Left ventricle myocardium inferior (tissue), 1 donor: ENCODE data around the gene FKTN. TPM values are rescaled to one million over a fixed set of nuclear protein-coding genes. Genes with fewer than 3 reads are reported as not detected.
"Not testable (repeated sequence)": the region's sequence is repeated elsewhere in the genome, so short reads cannot be mapped to it uniquely, and the experiment has no call there.

Source experiments
- DNase-seq: peaks from one replicate; pipeline ENCODE4 v3.0.0-alpha.2; 2020
- H3K27ac ChIP-seq: fragments of 200-600 bp; replicated peaks from 2 replicates; pipeline ENCODE4 v1.8.0; 2021
- H3K27me3 ChIP-seq: fragments of 200-600 bp; 2 replicates; pipeline ENCODE4 v1.8.0; 2021; ENCODE audit warnings: low read depth
- H3K36me3 ChIP-seq: fragments of 200-600 bp; 2 replicates; pipeline ENCODE4 v1.8.0; 2021
- H3K4me1 ChIP-seq: fragments of 200-600 bp; 2 replicates; pipeline ENCODE4 v1.8.0; 2021
- H3K4me3 ChIP-seq: fragments of 200-600 bp; 2 replicates; pipeline ENCODE4 v1.8.0; 2021; ENCODE audit warnings: mild to moderate bottlenecking, moderate library complexity
- H3K9me3 ChIP-seq: fragments of 200-600 bp; replicated peaks from 2 replicates; pipeline ENCODE4 v1.8.0; 2021
- CTCF ChIP-seq: fragments of 200-600 bp; IDR thresholded peaks from 2 replicates; pipeline ENCODE4 v1.8.0; 2021; ENCODE audit warnings: antibody characterized with exemption, mild to moderate bottlenecking, borderline replicate concordance
- intact Hi-C: fragments of 100-400 bp; cut with micrococcal nuclease; formaldehyde crosslinking; loops from one replicate; pipeline ENCODE4 v1.11.0; 2022
- long read RNA-seq: library from polyadenylated mRNA; unstranded; transcript quantifications from one replicate; pipeline ENCODE4 v2.0.0, GENCODE V29; 2021
- total RNA-seq: library from RNA; stranded (reverse); fragmentation: NEBNext Ultra II Directional; extraction: Animal tissue kit (Norgen Biotek cat#: 25700); gene quantifications from one replicate; pipeline ENCODE4 v1.2.1, GENCODE V29; 2021
- donor health status: DM: no; HTN: yes; CAD: no; lungs with severe emphysema.

FKTN gene
- total RNA-seq: 9.7 TPM
- long read RNA-seq, full-length matches to known transcripts: 2 of 5 reads
- long read RNA-seq, partial matches to known transcripts: 0 of 5 reads
- long read RNA-seq, other reads (novel, unspliced or antisense): 3 of 5 reads

GRCh38 chr9:105557804-105558610 is at the start of gene FKTN:
Gene FKTN, plus strand, starts transcription at chr9:105558131. Its CDS starts 16,902 bp downstream, at chr9:105575033.
- DNase-seq: peak; percentile 93
- Histone ChIP-seq H3K4me1 (peaks cover 13% of the 10 kb centered on the region), H3K36me3 (peaks cover 2% of the 10 kb centered on the region), H3K9me3 (peaks cover 2% of the 10 kb centered on the region), H3K27me3 (no peaks in the 10 kb centered on the region), H3K27ac (peak within 1 kb of the TSS; percentile 82), H3K4me3 (peak within 1 kb of the TSS; percentile 84)
- intact Hi-C loops: no loop called here
- TF ChIP-seq CTCF: no peak

GRCh38 chr9:105508530-105508929 is 49.4 kb upstream of the FKTN start:
- Histone ChIP-seq H3K27me3 (no peaks in the 10 kb centered on the region), H3K4me3 (no peak overlapping the region), H3K27ac (no peak overlapping the region), H3K36me3 (peaks cover 12% of the 10 kb centered on the region), H3K9me3 (no peaks in the 10 kb centered on the region), H3K4me1 (no peaks in the 10 kb centered on the region)
- intact Hi-C loops: no loop called here
- no peak for DNase-seq
- no peak for TF ChIP-seq CTCF

GRCh38 chr9:105510024-105510423 is 47.9 kb upstream of the FKTN start:
- H3K4me1 ChIP-seq: no peaks in the 10 kb centered on the region
- H3K4me3 ChIP-seq: no peak overlapping the region
- H3K36me3 ChIP-seq: peaks cover 16% of the 10 kb centered on the region
- no peak overlapping the region for H3K27ac ChIP-seq
- no peak for TF ChIP-seq CTCF
- no peaks in the 10 kb centered on the region for H3K27me3 ChIP-seq
- no peaks in the 10 kb centered on the region for H3K9me3 ChIP-seq
- no peak for DNase-seq
- intact Hi-C loops: no loop called here

GRCh38 chr9:105511446-105511845 is 46.5 kb upstream of the FKTN start:
- peaks cover 30% of the 10 kb centered on the region for H3K36me3 ChIP-seq
- intact Hi-C loops: no loop called here
- H3K4me1 ChIP-seq: no peaks in the 10 kb centered on the region
- DNase-seq: no peak
- TF ChIP-seq CTCF: no peak
- H3K27me3 ChIP-seq: no peaks in the 10 kb centered on the region
- H3K9me3 ChIP-seq: no peaks in the 10 kb centered on the region
- H3K27ac ChIP-seq: no peak overlapping the region
- H3K4me3 ChIP-seq: no peak overlapping the region

DNA sequence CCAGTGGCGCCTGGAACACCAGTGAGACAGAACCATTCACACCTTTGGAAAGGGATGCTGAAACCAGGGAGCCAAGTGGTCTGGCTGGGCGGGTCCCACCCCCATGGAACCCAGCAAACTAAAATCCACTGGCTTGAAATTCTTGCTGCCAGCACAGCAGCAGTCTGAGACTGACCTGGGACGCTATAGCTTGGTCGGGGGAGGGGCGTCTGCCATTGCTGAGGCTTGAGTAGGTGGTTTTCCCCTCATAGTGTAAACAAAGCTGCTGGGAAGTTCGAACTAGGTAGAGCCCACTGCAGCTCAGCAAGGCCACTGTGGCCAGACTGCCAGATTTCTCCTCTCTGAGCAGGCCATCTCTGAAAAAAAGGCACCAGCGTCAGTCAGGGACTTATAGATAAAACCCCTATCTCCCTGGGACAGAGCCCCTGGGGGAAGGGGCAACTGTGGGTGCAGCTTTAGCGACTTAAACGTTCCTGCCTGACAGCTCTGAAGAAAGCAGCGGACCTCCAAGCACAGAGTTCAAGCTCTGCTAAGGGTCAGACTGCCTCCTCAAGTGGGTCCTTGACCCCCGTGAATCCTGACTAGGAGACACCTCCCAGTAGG is 42.0 kb upstream of the FKTN start:
- Histone ChIP-seq H3K27me3 (no peaks in the 10 kb centered on the region), H3K4me3 (no peak overlapping the region), H3K27ac (no peak overlapping the region), H3K36me3 (peaks cover 24% of the 10 kb centered on the region), H3K4me1 (no peaks in the 10 kb centered on the region), H3K9me3 (no peaks in the 10 kb centered on the region)
- TF ChIP-seq CTCF: no peak
- no peak for DNase-seq
- intact Hi-C loops: no loop called here

DNA sequence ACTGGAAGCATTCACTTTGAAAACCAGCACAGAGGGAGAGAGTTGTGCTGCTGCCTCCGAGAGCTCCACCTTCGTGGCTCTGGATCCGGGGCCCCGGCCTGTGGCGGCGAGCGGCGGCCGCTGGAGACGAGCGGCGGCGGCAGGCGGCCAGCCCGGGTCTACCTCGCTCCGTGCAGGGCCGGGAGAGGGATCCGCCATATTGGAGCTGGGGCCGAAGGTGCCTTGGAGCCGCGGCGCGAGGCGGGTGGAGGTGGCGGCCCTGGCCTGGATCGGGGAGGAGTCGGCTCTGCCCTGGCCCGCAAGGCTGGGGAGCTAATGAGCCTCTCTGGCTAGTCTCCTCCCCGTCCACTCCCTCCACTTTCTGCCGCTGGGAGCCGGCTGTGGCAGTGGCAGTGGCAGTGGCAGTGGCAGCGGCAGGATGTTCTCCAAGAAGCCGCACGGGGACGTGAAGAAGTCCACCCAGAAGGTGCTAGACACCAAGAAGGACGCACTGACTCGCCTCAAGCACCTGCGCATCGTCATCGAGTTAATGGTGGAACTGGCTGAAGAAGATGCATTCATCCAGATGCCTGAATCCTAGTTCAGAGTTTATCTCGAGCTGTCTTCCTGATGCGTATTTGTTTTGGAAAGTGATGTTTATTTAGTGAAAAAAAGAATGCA is 38.1 kb upstream of the FKTN start:
- H3K27me3 ChIP-seq, DNase-seq, H3K4me1 ChIP-seq, intact Hi-C loops, H3K9me3 ChIP-seq: not testable (repeated sequence)
- peaks cover 22% of the 10 kb centered on the region for H3K36me3 ChIP-seq
- peak overlapping the region; percentile 86 for H3K27ac ChIP-seq
- peak overlapping the region; percentile 64 for H3K4me3 ChIP-seq

DNA sequence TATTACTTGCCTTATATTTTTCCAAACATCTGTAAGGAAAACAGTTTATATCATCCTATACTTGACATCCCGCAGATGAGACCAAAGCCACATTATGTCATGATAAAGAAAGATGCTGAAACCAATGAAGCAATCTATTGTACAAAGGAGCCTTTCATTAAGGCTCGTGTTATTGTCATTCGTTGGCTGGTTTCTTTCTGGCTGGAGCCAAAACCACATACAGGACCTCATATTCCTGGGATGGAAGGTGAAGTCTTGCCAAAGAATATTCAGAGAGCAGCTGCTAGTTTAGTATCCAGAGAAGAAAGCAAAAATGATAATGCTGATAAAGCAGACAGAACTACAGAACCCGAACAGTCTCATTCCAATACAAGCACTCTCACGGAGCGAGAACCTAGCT is 36.9 kb upstream of the FKTN start:
- H3K4me3 ChIP-seq, H3K4me1 ChIP-seq, H3K27me3 ChIP-seq, H3K27ac ChIP-seq, H3K9me3 ChIP-seq, DNase-seq, intact Hi-C loops: not testable (repeated sequence)
- H3K36me3 ChIP-seq: peaks cover 11% of the 10 kb centered on the region
